Type B pancreatic cell (in vitro differentiated cells): Measurements from ENCODE around the gene PLAAT4. TPM values are rescaled to one million over a fixed set of nuclear protein-coding genes. Genes with fewer than 3 reads are reported as not detected.

Experiments
- DNase-seq: peaks from one replicate; pipeline ENCODE4 v3.0.0; 2021; ENCODE audit warnings: mixed read lengths; ENCODE audit not compliant: unreplicated experiment; ENCODE audit errors: extremely low spot score
- H3K27ac Mint-ChIP-seq: 2 replicates; pipeline ENCODE4 v1.8.0; 2021; ENCODE audit warnings: mild to moderate bottlenecking, mixed read lengths
- H3K27me3 Mint-ChIP-seq: 2 replicates; pipeline ENCODE4 v1.8.0; 2021; ENCODE audit warnings: mixed read lengths
- H3K36me3 Mint-ChIP-seq: 2 replicates; pipeline ENCODE4 v1.8.0; 2021; ENCODE audit warnings: mixed read lengths
- H3K4me1 Mint-ChIP-seq: one replicate; pipeline ENCODE4 v1.8.0; 2021; ENCODE audit warnings: mixed read lengths; ENCODE audit not compliant: unreplicated experiment
- H3K4me3 Mint-ChIP-seq: 2 replicates; pipeline ENCODE4 v1.8.0; 2021; ENCODE audit warnings: mild to moderate bottlenecking, mixed read lengths
- H3K9me3 Mint-ChIP-seq: 2 replicates; pipeline ENCODE4 v1.8.0; 2021; ENCODE audit warnings: mixed read lengths
- CTCF ChIP-seq: fragments of 200-600 bp; sonication (generic); conservative IDR thresholded peaks from 2 replicates; pipeline ENCODE4 v1.5.0; 2021; ENCODE audit warnings: antibody characterized with exemption, mild to moderate bottlenecking
- total RNA-seq: library from RNA; stranded (reverse); gene quantifications from 2 replicates; pipeline ENCODE4 v1.2.1, GENCODE V29; 2021; ENCODE audit warnings: low replicate concordance

PLAAT4 gene
- total RNA-seq, 1 donor from 2014 or later = 131 TPM

GRCh38 chr11:63586451-63587166 is 50.0 kb downstream of the PLAAT4 start:
- Mint-ChIP-seq H3K36me3 (peaks cover 32% of the 10 kb centered on the region), H3K9me3 (peaks cover 10% of the 10 kb centered on the region), H3K27me3 (no peaks in the 10 kb centered on the region), H3K4me1 (no peaks in the 10 kb centered on the region), H3K27ac (no peak overlapping the region), H3K4me3 (no peak overlapping the region)
- no peak for DNase-seq
- TF ChIP-seq CTCF = no peak

- no peak for DNase-seq
- no peaks in the 10 kb centered on the region for H3K9me3 Mint-ChIP-seq
- H3K36me3 Mint-ChIP-seq = peaks cover 28% of the 10 kb centered on the region
- H3K27me3 Mint-ChIP-seq = no peaks in the 10 kb centered on the region
- no peak overlapping the region for H3K4me3 Mint-ChIP-seq
- H3K27ac Mint-ChIP-seq = no peak overlapping the region
- no peak for TF ChIP-seq CTCF
- peaks cover 5% of the 10 kb centered on the region for H3K4me1 Mint-ChIP-seq
These were observed 52.4 kb downstream of the PLAAT4 start for GRCh38 chr11:63589000-63589399.

GRCh38 chr11:63590024-63590788 is 53.6 kb downstream of the PLAAT4 start:
- peaks cover 5% of the 10 kb centered on the region for H3K4me1 Mint-ChIP-seq
- TF ChIP-seq CTCF = no peak
- no peak overlapping the region for H3K27ac Mint-ChIP-seq
- H3K36me3 Mint-ChIP-seq = peaks cover 33% of the 10 kb centered on the region
- H3K27me3 Mint-ChIP-seq = no peaks in the 10 kb centered on the region
- H3K9me3 Mint-ChIP-seq = no peaks in the 10 kb centered on the region
- no peak overlapping the region for H3K4me3 Mint-ChIP-seq
- DNase-seq = no peak

GRCh38 chr11:63592975-63593395 is 56.4 kb downstream of the PLAAT4 start:
- H3K27ac Mint-ChIP-seq = peak overlapping the region; percentile 53
- H3K36me3 Mint-ChIP-seq = peaks cover 33% of the 10 kb centered on the region
- TF ChIP-seq CTCF = peak; percentile 65
- H3K27me3 Mint-ChIP-seq = no peaks in the 10 kb centered on the region
- no peaks in the 10 kb centered on the region for H3K9me3 Mint-ChIP-seq
- peaks cover 5% of the 10 kb centered on the region for H3K4me1 Mint-ChIP-seq
- no peak overlapping the region for H3K4me3 Mint-ChIP-seq
- DNase-seq = no peak

- Mint-ChIP-seq H3K36me3 (peaks cover 30% of the 10 kb centered on the region), H3K27ac (no peak overlapping the region), H3K9me3 (no peaks in the 10 kb centered on the region), H3K4me3 (no peak overlapping the region), H3K27me3 (no peaks in the 10 kb centered on the region), H3K4me1 (peaks cover 5% of the 10 kb centered on the region)
- no peak for DNase-seq
- TF ChIP-seq CTCF = no peak
These were observed 58.7 kb downstream of the PLAAT4 start for GRCh38 chr11:63595296-63595695.

Other genes starting within 250 kb of the PLAAT4 start
- 0.19 and 0.24 TPM in 2 replicates for gene SLC22A9, start 167.0 kb upstream of the PLAAT4 start, total RNA-seq
- gene PLAAT5, start 45.6 kb upstream of the PLAAT4 start, total RNA-seq = 2.0 and 9.9 TPM in 2 replicates
- 0.34 TPM in 1 of 2 replicates, not detected in the other for gene LGALS12, start 30.7 kb upstream of the PLAAT4 start, total RNA-seq
- 6.0 and 7.8 TPM in 2 replicates for gene PLAAT2, start 26.6 kb downstream of the PLAAT4 start, total RNA-seq
- gene PLAAT3, start 77.6 kb downstream of the PLAAT4 start, total RNA-seq = 55.6 and 65.4 TPM in 2 replicates
- gene ATL3, start 134.6 kb downstream of the PLAAT4 start, total RNA-seq = 21.6 and 24.6 TPM in 2 replicates
- gene RTN3, start 144.7 kb downstream of the PLAAT4 start, total RNA-seq = 95.0 and 95.9 TPM in 2 replicates
- 21.1 and 41.7 TPM in 2 replicates for gene ZFTA, start 232.0 kb downstream of the PLAAT4 start, total RNA-seq